H1 (cell line): ENCODE measurements around the gene EPB41L4A. TPM values are rescaled to one million over a fixed set of nuclear protein-coding genes. Genes with fewer than 3 reads are reported as not detected.

Experiments used
- BACH1 ChIP-seq: IDR thresholded peaks from 2 replicates; pipeline ENCODE4 v1.6.1; 2012; ENCODE audit warnings: low read length, improper control_type of control experiment
- BRCA1 ChIP-seq: IDR thresholded peaks from 2 replicates; pipeline ENCODE4 v1.6.1; 2012; ENCODE audit warnings: low read depth, low read length, improper control_type of control experiment
- CBX5 ChIP-seq: fragments of 300-800, 300-1000 bp; sonication (generic); IDR thresholded peaks from 2 replicates; pipeline ENCODE4 v1.7.1; 2016; ENCODE audit warnings: antibody characterized with exemption, low read length, low read depth
- CHD2 ChIP-seq: IDR thresholded peaks from 2 replicates; pipeline ENCODE4 v1.6.1; 2012; ENCODE audit warnings: low read length, improper control_type of control experiment
- CTCF ChIP-seq, 3 experiments: IDR thresholded peaks; 1 replicate in 2 of 3; 2 replicates in 1 of 3; pipeline versions ENCODE4 v1.5.1 to v1.6.1; 2011; ENCODE audit warnings: low read length in 3 of 3, mild to moderate bottlenecking in 3 of 3, inconsistent platforms in 2 of 3, low read depth in 1 of 3, moderate library complexity in 1 of 3; ENCODE audit not compliant: insufficient read depth in 1 of 3; ENCODE audit errors: control extremely low read depth in 1 of 3
- E2F6 ChIP-seq: IDR thresholded peaks from 2 replicates; pipeline ENCODE4 v1.6.1; 2012; ENCODE audit warnings: inconsistent platforms
- GABPA ChIP-seq: IDR thresholded peaks from 2 replicates; pipeline ENCODE4 v1.6.1; 2011; ENCODE audit warnings: mild to moderate bottlenecking, low read length, moderate library complexity, borderline replicate concordance; ENCODE audit not compliant: insufficient read depth
- JUND ChIP-seq: IDR thresholded peaks from 2 replicates; pipeline ENCODE4 v1.6.1; 2011; ENCODE audit warnings: mild to moderate bottlenecking, improper control_type of control experiment, low read length
- KDM4A ChIP-seq: IDR thresholded peaks from one replicate; pipeline ENCODE4 v1.7.1; 2012; ENCODE audit warnings: low read depth, mild to moderate bottlenecking, moderate library complexity, low read length, inconsistent platforms; ENCODE audit not compliant: severe bottlenecking
- RFX5 ChIP-seq: IDR thresholded peaks from 2 replicates; pipeline ENCODE4 v1.6.1; 2011; ENCODE audit warnings: low read depth, low read length, improper control_type of control experiment, borderline replicate concordance
- RNF2 ChIP-seq: fragments of 200-900, 300-1000 bp; sonication (generic); IDR thresholded peaks from 2 replicates; pipeline ENCODE4 v1.7.1; 2016; ENCODE audit warnings: borderline replicate concordance, low read depth, mild to moderate bottlenecking, antibody characterized with exemption, low read length; ENCODE audit not compliant: poor library complexity, severe bottlenecking; ENCODE audit errors: missing control alignments
- SAP30 ChIP-seq: fragments of 300-600 bp; sonication (generic); IDR thresholded peaks from 2 replicates; pipeline ENCODE4 v1.7.1; 2012; ENCODE audit warnings: low read length, moderate library complexity, mild to moderate bottlenecking, inconsistent platforms; ENCODE audit not compliant: insufficient read depth, insufficient replicate concordance
- SIRT6 ChIP-seq: IDR thresholded peaks from one replicate; pipeline ENCODE4 v1.7.1; 2012; ENCODE audit warnings: low read length, inconsistent platforms
- SP4 ChIP-seq: IDR thresholded peaks from 2 replicates; pipeline ENCODE4 v1.6.1; 2012; ENCODE audit warnings: low read length, inconsistent platforms
- SRF ChIP-seq: IDR thresholded peaks from 2 replicates; pipeline ENCODE4 v1.6.1; 2011; ENCODE audit warnings: mild to moderate bottlenecking, low read depth, low read length, moderate library complexity
- TAF1 ChIP-seq: IDR thresholded peaks from 2 replicates; pipeline ENCODE4 v1.6.1; 2011; ENCODE audit warnings: mild to moderate bottlenecking, low read depth, low read length
- TEAD4 ChIP-seq: IDR thresholded peaks from 2 replicates; pipeline ENCODE4 v1.6.1; 2012; ENCODE audit warnings: low read depth, low read length, inconsistent platforms, mixed read lengths
- USF2 ChIP-seq: IDR thresholded peaks from 2 replicates; pipeline ENCODE4 v1.6.1; 2011; ENCODE audit warnings: low read length, improper control_type of control experiment
- ZNF274 ChIP-seq: IDR thresholded peaks from 2 replicates; pipeline ENCODE4 v1.7.0; 2012; ENCODE audit warnings: low read length, borderline replicate concordance; ENCODE audit errors: extremely low read depth
- polyA plus RNA-seq, 7 experiments: library from polyadenylated mRNA; depleted of rRNA in 3 of 7; stranded (reverse) in 5 of 7; unstranded in 2 of 7; fragments of >200 nt in 5 of 7; fragments of 200-250 nt in 2 of 7; gene quantifications; 1 replicate in 5 of 7; 2 replicates in 1 of 7; 4 replicates in 1 of 7; pipeline versions ENCODE4 v1.2.1 to v1.2.3, GENCODE V29; 2011 to 2013; ENCODE audit warnings: missing spikeins in 2 of 7, mixed read lengths in 2 of 7
- total RNA-seq: library from RNA; stranded (reverse); fragmentation: NEBNext Ultra II Directional; extraction: Animal tissue kit (Norgen Biotek cat#: 25700); gene quantifications from 2 replicates; pipeline ENCODE4 v1.2.1, GENCODE V29; 2021

EPB41L4A gene
- total and polyA plus RNA-seq, 2 of the 8 experiments (the other 6 are each of a cell fraction or from before 2014, with no cell fraction given): 1.6 to 4.6 TPM

- TF ChIP-seq RFX5: no peak
- TF ChIP-seq SAP30: no peak
- TF ChIP-seq GABPA: no peak
- TF ChIP-seq TAF1: peak; percentile 69
- no peak for TF ChIP-seq CBX5
- no peak for TF ChIP-seq SRF
- peak; percentile 70 for TF ChIP-seq JUND
- TF ChIP-seq BACH1: no peak
- 0 out of 2 replicates have a peak, but pooled peaks have one; percentile 14 for TF ChIP-seq CHD2
- TF ChIP-seq ZNF274: no peak
- no peak for TF ChIP-seq SIRT6
- no peak for TF ChIP-seq CTCF (IDR thresholded peaks at IDR 0.05; ENCODE audit: control extremely low read depth in 1 of 3, insufficient read depth in 1 of 3, low read depth in 1 of 3, low read length in 3 of 3)
- peak; percentile 36 for TF ChIP-seq E2F6
- TF ChIP-seq KDM4A: no peak
- TF ChIP-seq USF2: 0 out of 2 replicates have a peak, but pooled peaks have one; percentile 30
- TF ChIP-seq BRCA1: no peak
- no peak for TF ChIP-seq RNF2
- no peak; the same call in 1 of the 2 replicates for TF ChIP-seq SP4
- peak; percentile 76 for TF ChIP-seq TEAD4
Measured at GRCh38 chr5:112165897-112166737, 253.0 kb downstream of the EPB41L4A start (continued).
